Fibroblast of lung (primary cell): ENCODE data around the gene NR2C2.

Source experiments
- CTCF ChIP-seq, 2 donors: IDR thresholded peaks in 1 of 2; conservative IDR thresholded peaks in 1 of 2; 1 replicate in 1 of 2; 2 replicates in 1 of 2; pipeline ENCODE4 v1.5.1; 2011 to 2012; ENCODE audit warnings: low read length in 2 of 2, control low read depth in 1 of 2, inconsistent platforms in 1 of 2, low read depth in 1 of 2, mild to moderate bottlenecking in 1 of 2
- EZH2 ChIP-seq: IDR thresholded peaks from 2 replicates; pipeline ENCODE4 v1.5.1; 2012; ENCODE audit warnings: low read length, control low read depth, mild to moderate bottlenecking; ENCODE audit errors: missing control alignments

GRCh38 chr3:15096046-15096445, 148.7 kb downstream of the NR2C2 start:
- TF ChIP-seq EZH2 (no peak), CTCF (conservative IDR thresholded peaks at IDR 0.05 in 1 of 2, IDR thresholded peaks at IDR 0.05 in 1 of 2; ENCODE audit: low read depth in 1 of 2, low read length in 2 of 2) (no peak)
